ENCODE results near the gene HES2. TPM values are rescaled to one million over a fixed set of nuclear protein-coding genes. Genes with fewer than 3 reads are reported as not detected.

The HES2 gene
- total and polyA plus RNA-seq, 2 experiments from 2014 or later = 0.27 to 1.2 TPM

DNA sequence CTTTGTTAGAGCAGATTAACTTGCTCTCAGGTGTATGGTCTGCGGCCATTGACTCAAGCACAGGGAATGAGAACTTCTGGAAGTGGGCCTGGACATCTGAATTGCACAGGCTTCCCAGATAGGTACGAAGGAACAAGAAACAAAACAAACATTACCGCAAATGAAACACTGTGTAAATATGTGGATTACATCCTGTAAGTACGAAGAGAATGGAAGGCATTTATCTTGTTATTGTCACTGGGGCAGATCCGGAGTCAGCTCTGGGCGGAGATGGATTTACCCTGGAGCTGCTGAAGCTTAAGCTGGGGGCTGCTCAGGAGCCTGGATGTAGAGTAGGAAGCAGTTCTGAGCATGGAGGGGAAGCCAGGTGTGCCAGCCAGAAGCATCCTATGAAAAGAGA lies 6.8 kb downstream of the HES2 start:
- H3K79me2 ChIP-seq = no peaks in the 10 kb centered on the region
- TF ChIP-seq EZH2phosphoT487 (IDR thresholded peaks at IDR 0.05; ENCODE audit: low read depth, severe bottlenecking, unreplicated experiment) (no peak), EZH2 (IDR thresholded peaks at IDR 0.05; ENCODE audit: borderline replicate concordance) (no peak)
- TF ChIP-seq, protein P1, sequence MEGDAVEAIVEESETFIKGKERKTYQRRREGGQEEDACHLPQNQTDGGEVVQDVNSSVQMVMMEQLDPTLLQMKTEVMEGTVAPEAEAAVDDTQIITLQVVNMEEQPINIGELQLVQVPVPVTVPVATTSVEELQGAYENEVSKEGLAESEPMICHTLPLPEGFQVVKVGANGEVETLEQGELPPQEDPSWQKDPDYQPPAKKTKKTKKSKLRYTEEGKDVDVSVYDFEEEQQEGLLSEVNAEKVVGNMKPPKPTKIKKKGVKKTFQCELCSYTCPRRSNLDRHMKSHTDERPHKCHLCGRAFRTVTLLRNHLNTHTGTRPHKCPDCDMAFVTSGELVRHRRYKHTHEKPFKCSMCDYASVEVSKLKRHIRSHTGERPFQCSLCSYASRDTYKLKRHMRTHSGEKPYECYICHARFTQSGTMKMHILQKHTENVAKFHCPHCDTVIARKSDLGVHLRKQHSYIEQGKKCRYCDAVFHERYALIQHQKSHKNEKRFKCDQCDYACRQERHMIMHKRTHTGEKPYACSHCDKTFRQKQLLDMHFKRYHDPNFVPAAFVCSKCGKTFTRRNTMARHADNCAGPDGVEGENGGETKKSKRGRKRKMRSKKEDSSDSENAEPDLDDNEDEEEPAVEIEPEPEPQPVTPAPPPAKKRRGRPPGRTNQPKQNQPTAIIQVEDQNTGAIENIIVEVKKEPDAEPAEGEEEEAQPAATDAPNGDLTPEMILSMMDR (IDR thresholded peaks at IDR 0.05; ENCODE audit: poor library complexity) = no peak
- 44% methylated on average over 6 of the region's 6 CpGs for WGBS (ENCODE audit: low lambda C conversion rate, missing lambda C conversion rate)
- H3K9me3 ChIP-seq (ENCODE audit: low read depth) = no peaks in the 10 kb centered on the region
- H3K4me1 ChIP-seq (ENCODE audit: insufficient read depth) = peaks cover 10% of the 10 kb centered on the region
- peaks cover 25% of the 10 kb centered on the region for H3K27me3 ChIP-seq
- H3K9me2 ChIP-seq (replicated peaks; ENCODE audit: insufficient read depth) = no peaks in the 10 kb centered on the region
- no peak for DNase-seq (ENCODE audit: low spot score)
- H4K20me1 ChIP-seq (ENCODE audit: insufficient read depth, poor library complexity, severe bottlenecking) = no peaks in the 10 kb centered on the region
- no peak overlapping the region for H3K4me3 ChIP-seq
- H2AFZ ChIP-seq = no peak overlapping the region
- H3K4me2 ChIP-seq = no peak overlapping the region
- H3K36me3 ChIP-seq (replicated peaks; ENCODE audit: insufficient read depth, low read depth) = no peaks in the 10 kb centered on the region
- H3K27ac ChIP-seq = no peak overlapping the region

DNA sequence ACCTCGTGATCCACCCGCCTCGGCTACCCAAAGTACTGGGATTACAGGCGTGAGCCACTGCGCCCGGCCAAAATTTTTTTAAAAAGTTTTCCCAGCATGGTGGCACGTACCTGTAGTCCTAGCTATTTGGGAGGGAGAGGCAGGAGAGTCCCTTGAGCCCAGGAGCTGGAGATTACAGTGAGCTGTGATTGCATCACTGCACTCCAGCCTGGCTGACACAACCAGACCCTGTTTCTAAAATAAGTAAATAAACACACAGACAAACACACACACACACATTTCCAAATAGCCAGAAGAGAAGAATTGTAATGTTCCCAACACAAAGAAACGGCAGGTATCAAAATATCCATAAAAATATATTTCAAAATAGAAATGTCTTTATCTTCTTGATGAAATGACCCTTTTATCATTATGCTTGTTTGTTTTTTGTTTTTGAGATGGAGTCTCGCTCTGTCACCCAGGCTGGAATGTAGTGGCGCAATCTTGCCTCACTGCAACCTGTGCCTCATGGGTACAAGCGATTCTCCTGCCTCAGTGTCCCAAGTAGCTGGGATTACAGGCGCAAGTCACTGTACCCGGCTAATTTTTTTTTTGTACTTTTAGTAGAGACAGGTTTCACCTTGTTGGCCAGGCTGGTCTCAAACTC lies 9.3 kb downstream of the HES2 start:
- DNase-seq (ENCODE audit: low spot score) = no peak
- Histone ChIP-seq H3K4me2 (no peak overlapping the region), H3K36me3 (replicated peaks; ENCODE audit: insufficient read depth, low read depth) (no peaks in the 10 kb centered on the region), H3K9me3 (ENCODE audit: low read depth) (no peaks in the 10 kb centered on the region), H2AFZ (no peak overlapping the region), H3K4me1 (ENCODE audit: insufficient read depth) (peaks cover 10% of the 10 kb centered on the region), H3K9me2 (replicated peaks; ENCODE audit: insufficient read depth) (no peaks in the 10 kb centered on the region), H3K27me3 (peaks cover 16% of the 10 kb centered on the region), H4K20me1 (ENCODE audit: insufficient read depth, poor library complexity, severe bottlenecking) (no peaks in the 10 kb centered on the region), H3K79me2 (no peaks in the 10 kb centered on the region), H3K4me3 (no peak overlapping the region), H3K27ac (no peak overlapping the region)
- TF ChIP-seq EZH2phosphoT487 (IDR thresholded peaks at IDR 0.05; ENCODE audit: low read depth, severe bottlenecking, unreplicated experiment) (no peak), EZH2 (IDR thresholded peaks at IDR 0.05; ENCODE audit: borderline replicate concordance) (no peak)
- TF ChIP-seq, protein P1 (IDR thresholded peaks at IDR 0.05; ENCODE audit: poor library complexity) = no peak
- WGBS (ENCODE audit: low lambda C conversion rate, missing lambda C conversion rate) = 87% methylated on average over 13 of the region's 13 CpGs

DNA sequence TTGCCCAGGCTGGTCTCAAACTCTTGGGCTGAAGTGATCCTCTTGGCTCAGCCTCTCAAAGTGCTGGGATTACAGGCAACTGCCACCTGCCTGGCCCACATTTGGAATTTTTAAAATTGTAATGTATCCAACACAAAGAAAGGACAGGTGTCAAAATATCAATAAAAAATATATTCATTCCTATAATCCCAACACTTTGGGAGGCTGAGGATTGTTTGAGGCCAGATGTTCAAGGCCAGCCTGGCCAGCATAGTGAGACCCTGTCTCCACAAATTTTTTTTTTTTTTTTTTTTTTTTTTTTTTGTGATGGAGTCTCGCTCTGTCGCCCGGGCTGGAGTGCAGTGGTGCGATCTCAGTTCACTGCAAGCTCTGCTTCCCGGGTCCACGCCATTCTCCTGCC lies 10.0 kb downstream of the HES2 start:
- peaks cover 6% of the 10 kb centered on the region for H3K4me1 ChIP-seq (ENCODE audit: insufficient read depth)
- H3K27ac ChIP-seq = no peak overlapping the region
- H3K36me3 ChIP-seq (replicated peaks; ENCODE audit: insufficient read depth, low read depth) = no peaks in the 10 kb centered on the region
- WGBS (ENCODE audit: low lambda C conversion rate, missing lambda C conversion rate) = 90% methylated on average over 6 of the region's 6 CpGs
- H3K9me3 ChIP-seq (ENCODE audit: low read depth) = no peaks in the 10 kb centered on the region
- peaks cover 16% of the 10 kb centered on the region for H3K27me3 ChIP-seq
- TF ChIP-seq, protein P1 (IDR thresholded peaks at IDR 0.05; ENCODE audit: poor library complexity) = no peak
- TF ChIP-seq EZH2phosphoT487 (IDR thresholded peaks at IDR 0.05; ENCODE audit: low read depth, severe bottlenecking, unreplicated experiment) (no peak), EZH2 (IDR thresholded peaks at IDR 0.05; ENCODE audit: borderline replicate concordance) (no peak)
- H3K4me2 ChIP-seq = no peak overlapping the region
- no peaks in the 10 kb centered on the region for H3K9me2 ChIP-seq (replicated peaks; ENCODE audit: insufficient read depth)
- H3K4me3 ChIP-seq = no peak overlapping the region
- H4K20me1 ChIP-seq (ENCODE audit: insufficient read depth, poor library complexity, severe bottlenecking) = no peaks in the 10 kb centered on the region
- no peak overlapping the region for H2AFZ ChIP-seq
- no peaks in the 10 kb centered on the region for H3K79me2 ChIP-seq
- DNase-seq (ENCODE audit: low spot score) = no peak
